H9 (cell line): ENCODE data around the gene FBXL5. TPM values are rescaled to one million over a fixed set of nuclear protein-coding genes. Genes with fewer than 3 reads are reported as not detected.

Experiments used
- DNase-seq: peaks from one replicate; pipeline ENCODE4 v3.0.0-alpha.2; 2017
- H2AFZ ChIP-seq: one replicate; pipeline ENCODE4 v1.6.1; 2013; ENCODE audit warnings: mild to moderate bottlenecking, low read length, control low read depth, moderate library complexity
- H2AK5ac ChIP-seq: 2 replicates; pipeline ENCODE4 v1.6.1; 2013; ENCODE audit warnings: low read length, control low read depth, mixed read lengths; ENCODE audit not compliant: insufficient read length
- H2BK120ac ChIP-seq: one replicate; pipeline ENCODE4 v1.6.1; 2013; ENCODE audit warnings: low read depth, mild to moderate bottlenecking, low read length, control low read depth, inconsistent platforms; ENCODE audit not compliant: poor library complexity, severe bottlenecking
- H2BK12ac ChIP-seq: 2 replicates; pipeline ENCODE4 v1.6.1; 2013; ENCODE audit warnings: low read length, control low read depth, mixed read lengths, low read depth; ENCODE audit not compliant: insufficient read length
- H2BK15ac ChIP-seq: 2 replicates; pipeline ENCODE4 v1.6.1; 2013; ENCODE audit warnings: low read depth, low read length, control low read depth
- H2BK20ac ChIP-seq: one replicate; pipeline ENCODE4 v1.6.1; 2013; ENCODE audit warnings: low read depth, mild to moderate bottlenecking, low read length, control low read depth, inconsistent platforms; ENCODE audit not compliant: poor library complexity, severe bottlenecking
- H2BK5ac ChIP-seq: 2 replicates; pipeline ENCODE4 v1.6.1; 2013; ENCODE audit warnings: low read length, control low read depth, mixed read lengths; ENCODE audit not compliant: insufficient read length
- H3K14ac ChIP-seq: 2 replicates; pipeline ENCODE4 v1.6.1; 2013; ENCODE audit warnings: low read length, control low read depth; ENCODE audit not compliant: insufficient read depth
- H3K18ac ChIP-seq: 2 replicates; pipeline ENCODE4 v1.6.1; 2013; ENCODE audit warnings: low read depth, mild to moderate bottlenecking, mixed read lengths, low read length, control low read depth; ENCODE audit not compliant: insufficient read length
- H3K23ac ChIP-seq: 2 replicates; pipeline ENCODE4 v1.6.1; 2013; ENCODE audit warnings: low read length, control low read depth, mixed read lengths, low read depth; ENCODE audit not compliant: insufficient read length
- H3K23me2 ChIP-seq: 2 replicates; pipeline ENCODE4 v1.6.1; 2013; ENCODE audit warnings: low read depth, mild to moderate bottlenecking, mixed read lengths, low read length, control low read depth; ENCODE audit not compliant: insufficient read length, poor library complexity, severe bottlenecking
- H3K27ac ChIP-seq: 2 replicates; pipeline ENCODE4 v1.5.1; 2013; ENCODE audit warnings: low read length, control low read depth, mixed read lengths, low read depth; ENCODE audit not compliant: insufficient read length
- H3K27me3 ChIP-seq: 2 replicates; pipeline ENCODE4 v1.6.1; 2013; ENCODE audit warnings: low read length, control low read depth, inconsistent platforms; ENCODE audit not compliant: insufficient read depth
- H3K4ac ChIP-seq: 2 replicates; pipeline ENCODE4 v1.6.1; 2013; ENCODE audit warnings: low read depth, mild to moderate bottlenecking, control low read depth, inconsistent platforms, low read length, moderate library complexity
- H3K4me1 ChIP-seq: 2 replicates; pipeline ENCODE4 v1.6.1; 2013; ENCODE audit warnings: low read length, control low read depth, inconsistent platforms; ENCODE audit not compliant: insufficient read depth
- H3K4me2 ChIP-seq: 2 replicates; pipeline ENCODE4 v1.6.1; 2013; ENCODE audit warnings: low read length, control low read depth, mixed read lengths; ENCODE audit not compliant: insufficient read length, insufficient read depth
- H3K56ac ChIP-seq: 2 replicates; pipeline ENCODE4 v1.6.1; 2013; ENCODE audit warnings: low read depth, mild to moderate bottlenecking, mixed read lengths, low read length, control low read depth; ENCODE audit not compliant: insufficient read length
- H3K79me1 ChIP-seq: 2 replicates; pipeline ENCODE4 v1.6.1; 2013; ENCODE audit warnings: low read depth, mild to moderate bottlenecking, moderate library complexity, low read length, control low read depth, inconsistent platforms; ENCODE audit not compliant: insufficient read depth, poor library complexity, severe bottlenecking
- H3K79me2 ChIP-seq: 2 replicates; pipeline ENCODE4 v1.6.1; 2013; ENCODE audit warnings: low read length, control low read depth, inconsistent platforms; ENCODE audit not compliant: insufficient read depth
- H3K9ac ChIP-seq: 2 replicates; pipeline ENCODE4 v1.6.1; 2013; ENCODE audit warnings: low read length, control low read depth, mixed read lengths; ENCODE audit not compliant: insufficient read length; ENCODE audit errors: extremely low read depth
- H3K9me3 ChIP-seq: one replicate; pipeline ENCODE4 v1.6.1; 2013; ENCODE audit warnings: low read depth, low read length, inconsistent platforms; ENCODE audit not compliant: control insufficient read depth
- H3T11ph ChIP-seq: one replicate; pipeline ENCODE4 v1.6.1; 2013; ENCODE audit warnings: mild to moderate bottlenecking, low read length, control low read depth, inconsistent platforms
- H4K20me1 ChIP-seq: one replicate; pipeline ENCODE4 v1.6.1; 2013; ENCODE audit not compliant: control insufficient read depth, insufficient read length, insufficient read depth
- H4K5ac ChIP-seq: 2 replicates; pipeline ENCODE4 v1.6.1; 2013; ENCODE audit warnings: low read depth, mild to moderate bottlenecking, mixed read lengths, low read length, control low read depth; ENCODE audit not compliant: insufficient read length
- H4K8ac ChIP-seq: replicated peaks from 2 replicates; pipeline ENCODE4 v1.6.1; 2013; ENCODE audit warnings: low read length, control low read depth, mixed read lengths, low read depth; ENCODE audit not compliant: insufficient read length
- H4K91ac ChIP-seq: 2 replicates; pipeline ENCODE4 v1.6.1; 2013; ENCODE audit warnings: low read depth, mild to moderate bottlenecking, moderate library complexity, mixed read lengths, low read length, control low read depth; ENCODE audit not compliant: insufficient read length
- H3K27ac Mint-ChIP-seq, 3 experiments: 2 replicates in 2 of 3; 3 replicates in 1 of 3; pipeline ENCODE4 v1.8.0; 2020 to 2021; ENCODE audit warnings: mixed read lengths in 3 of 3, mild to moderate bottlenecking in 1 of 3, moderate library complexity in 1 of 3
- H3K27me3 Mint-ChIP-seq: 2 replicates; pipeline ENCODE4 v1.8.0; 2021; ENCODE audit warnings: low read depth, mild to moderate bottlenecking, moderate library complexity, mixed read lengths
- H3K36me3 Mint-ChIP-seq, 3 experiments: 2 replicates in 2 of 3; 3 replicates in 1 of 3; pipeline ENCODE4 v1.8.0; 2020 to 2021; ENCODE audit warnings: low read depth in 3 of 3, mixed read lengths in 3 of 3; ENCODE audit not compliant: insufficient read depth in 1 of 3
- H3K4me1 Mint-ChIP-seq, 2 experiments: 2 replicates each; pipeline ENCODE4 v1.8.0; 2020; ENCODE audit warnings: mixed read lengths in 2 of 2
- H3K4me3 Mint-ChIP-seq, 2 experiments: 2 replicates in 1 of 2; 3 replicates in 1 of 2; pipeline ENCODE4 v1.8.0; 2020 to 2021; ENCODE audit warnings: mild to moderate bottlenecking in 2 of 2, mixed read lengths in 2 of 2, moderate library complexity in 1 of 2
- H3K9me3 Mint-ChIP-seq, 2 experiments: 2 replicates in 1 of 2; 3 replicates in 1 of 2; pipeline ENCODE4 v1.8.0; 2020; ENCODE audit warnings: mild to moderate bottlenecking in 2 of 2, mixed read lengths in 2 of 2, moderate library complexity in 1 of 2
- CTCF ChIP-seq: fragments of 200-600 bp; sonication (generic); conservative IDR thresholded peaks from 3 replicates; pipeline ENCODE4 v1.8.0; 2021; ENCODE audit warnings: antibody characterized with exemption, mild to moderate bottlenecking
- WGBS: extraction: QIAGEN DNeasy Blood & Tissue Kit; methylation state at CpG from one replicate; pipeline ENCODE4 v1.1.7; 2013; ENCODE audit warnings: missing lambda C conversion rate, low lambda C conversion rate, mixed read lengths; ENCODE audit not compliant: insufficient read length; ENCODE audit errors: extremely low coverage; 5-methylcytosine and 5-hydroxymethylcytosine counted together
- total RNA-seq: library from RNA; stranded (reverse); gene quantifications from 2 replicates; pipeline ENCODE4 v1.2.1, GENCODE V29; 2021

FBXL5 gene
- total RNA-seq, 1 experiment from 2014 or later = 57.6 TPM

- Histone ChIP-seq H2BK120ac (no peak overlapping the region), H3K9me3 (no peaks in the 10 kb centered on the region), H2AK5ac (no peak overlapping the region), H3K23me2 (no peaks in the 10 kb centered on the region), H2BK20ac (no peak overlapping the region), H3K27me3 (no peaks in the 10 kb centered on the region), H3K14ac (no peak overlapping the region), H3K4ac (no peak overlapping the region), H2AFZ (no peak overlapping the region), H3K18ac (no peak overlapping the region), H3K4me2 (no peak overlapping the region), H3K27ac (no peak overlapping the region), H3K79me2 (peaks cover 16% of the 10 kb centered on the region), H3K9ac (no peak overlapping the region), H2BK5ac (no peak overlapping the region), H4K91ac (no peak overlapping the region), H2BK15ac (no peak overlapping the region), H3K56ac (no peak overlapping the region), H3K79me1 (peaks cover 5% of the 10 kb centered on the region), H4K8ac (no peak overlapping the region), H3T11ph (no peak overlapping the region), H4K5ac (no peak overlapping the region), H2BK12ac (no peak overlapping the region), H3K4me1 (peaks cover 7% of the 10 kb centered on the region; the same call in 1 of the 2 replicates), H3K23ac (no peak overlapping the region), H4K20me1 (no peaks in the 10 kb centered on the region)
- Mint-ChIP-seq H3K4me1 (peaks cover 22 to 24% of the 10 kb centered on the region in 2 experiments), H3K36me3 (peaks cover 5 to 16% (median 10%) of the 10 kb centered on the region in 3 experiments), H3K27me3 (no peaks in the 10 kb centered on the region), H3K9me3 (no peaks in the 10 kb centered on the region), H3K27ac (no peak overlapping the region), H3K4me3 (no peak overlapping the region)
- no CpG with 5 or more reads among the region's 3 CpGs for WGBS
- no peak for DNase-seq
- TF ChIP-seq CTCF = no peak; the same call in 2 of the 3 replicates
These were observed 20.2 kb upstream of the FBXL5 start for GRCh38 chr4:15675356-15675755.
